Stimulated activated CD8-positive, alpha-beta memory T cell treated with anti-CD3 and anti-CD28 coated beads, Interleukin-15, amount 100 ng/mL, for 24 hours (primary cell): Measurements from ENCODE around the gene TMEM63B.
"Not testable (repeated sequence)": the region's sequence is repeated elsewhere in the genome, so short reads cannot be mapped to it uniquely, and the experiment has no call there.

Source experiments
- DNase-seq: peaks from one replicate; pipeline ENCODE4 v3.0.0-alpha.2; 2020; ENCODE audit warnings: low read depth

Gene TMEM63B

GRCh38 chr6:44193307-44193910 is 66.1 kb downstream of the TMEM63B start:
- DNase-seq, result no peak

- no peak for DNase-seq
Observed at GRCh38 chr6:44194326-44194725, 67.0 kb downstream of the TMEM63B start.

DNA sequence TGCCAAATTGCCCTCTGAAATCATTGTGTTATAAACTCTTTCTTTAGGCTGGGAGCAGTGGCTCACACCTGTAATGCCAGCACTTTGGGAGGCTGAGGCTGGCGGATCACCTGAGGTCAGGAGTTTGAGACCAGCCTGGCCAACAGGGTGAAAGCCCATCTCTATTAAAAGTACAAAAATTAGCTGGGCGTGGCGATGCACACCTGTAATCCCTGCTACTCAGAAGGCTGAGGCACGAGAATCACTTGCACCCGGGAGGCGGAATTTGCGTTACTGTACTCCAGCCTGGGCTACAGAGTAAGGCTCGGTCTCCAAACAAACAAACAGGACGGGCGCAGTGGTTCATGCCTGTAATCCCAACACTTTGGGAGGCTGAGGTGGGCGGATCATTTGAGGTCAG is 69.0 kb downstream of the TMEM63B start:
- not testable (repeated sequence) for DNase-seq

DNA sequence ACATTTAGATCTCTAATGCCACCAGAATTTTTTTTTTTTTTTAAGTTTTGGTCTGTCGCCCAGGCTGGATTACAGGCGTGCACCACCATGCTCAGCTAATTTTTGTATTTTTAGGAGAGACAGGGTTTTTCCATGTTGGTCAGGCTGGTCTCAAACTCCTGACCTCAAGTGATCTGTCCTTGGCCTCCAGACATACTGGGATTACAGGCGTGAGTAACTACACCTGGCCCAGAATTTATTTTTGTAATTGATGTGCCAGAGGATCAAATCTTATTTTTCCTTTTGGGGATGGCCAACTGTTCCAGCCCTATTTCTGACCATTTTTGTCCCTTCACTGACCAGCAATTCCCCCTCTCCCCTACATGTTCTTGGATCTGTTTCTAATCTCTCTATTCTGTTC is 71.3 kb downstream of the TMEM63B start:
- DNase-seq, result no peak

DNA sequence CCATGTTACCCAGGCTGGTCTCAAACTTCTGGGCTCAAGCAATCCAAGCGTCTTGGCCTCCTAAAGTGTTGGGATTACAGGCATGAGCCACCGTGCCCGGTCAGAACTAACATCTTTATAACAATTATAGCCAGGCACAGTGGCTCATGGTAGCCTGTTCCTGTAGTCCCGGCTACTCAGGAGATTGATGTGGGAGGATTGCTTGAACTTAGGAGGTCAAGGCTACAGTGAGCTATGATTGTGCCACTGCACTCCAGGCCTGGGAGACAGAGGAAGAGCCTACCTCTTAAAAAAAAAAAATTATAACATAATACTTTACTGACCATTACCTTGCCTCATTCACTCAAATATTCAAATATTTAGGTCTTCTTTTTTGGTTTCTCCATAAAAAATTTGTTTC is 72.5 kb downstream of the TMEM63B start:
- DNase-seq, result no peak

GRCh38 chr6:44201200-44201599 is 73.8 kb downstream of the TMEM63B start:
- DNase-seq, result no peak

DNA sequence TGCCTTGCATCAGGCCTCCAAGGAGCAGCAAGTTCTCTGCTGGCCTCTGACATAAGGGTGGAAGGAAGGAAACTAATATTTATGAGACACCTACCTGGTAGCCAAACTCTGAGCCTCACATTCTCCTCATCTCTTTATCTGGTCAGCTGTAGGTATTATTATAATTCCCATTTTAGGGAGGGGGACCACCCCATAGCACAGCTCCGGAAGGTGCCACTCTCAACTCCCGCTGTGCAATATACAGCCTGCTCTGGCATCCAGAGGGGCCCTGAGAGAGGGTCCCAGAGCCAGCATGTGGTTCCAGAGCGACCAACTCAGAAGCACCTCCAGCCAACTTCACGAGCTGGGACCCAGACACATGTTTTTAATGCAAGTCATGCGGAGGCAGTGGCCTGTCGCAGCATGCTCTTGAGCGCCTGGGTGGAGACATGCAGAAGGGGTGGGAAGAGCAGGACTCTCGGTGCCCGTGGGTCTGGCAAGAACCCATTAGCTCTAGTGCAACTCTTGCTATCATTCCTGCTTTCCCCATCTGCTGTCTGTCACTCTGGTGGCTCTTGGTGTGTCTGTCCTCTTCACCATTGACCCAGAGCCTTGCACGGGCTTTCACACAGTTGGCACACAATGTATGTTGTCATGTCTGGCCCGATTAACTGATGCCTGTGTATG is 74.4 kb downstream of the TMEM63B start:
- no peak for DNase-seq

GRCh38 chr6:44202332-44202971 is 75.1 kb downstream of the TMEM63B start:
- DNase-seq, result no peak

GRCh38 chr6:44202972-44203750 is 75.8 kb downstream of the TMEM63B start:
- no peak for DNase-seq

DNA sequence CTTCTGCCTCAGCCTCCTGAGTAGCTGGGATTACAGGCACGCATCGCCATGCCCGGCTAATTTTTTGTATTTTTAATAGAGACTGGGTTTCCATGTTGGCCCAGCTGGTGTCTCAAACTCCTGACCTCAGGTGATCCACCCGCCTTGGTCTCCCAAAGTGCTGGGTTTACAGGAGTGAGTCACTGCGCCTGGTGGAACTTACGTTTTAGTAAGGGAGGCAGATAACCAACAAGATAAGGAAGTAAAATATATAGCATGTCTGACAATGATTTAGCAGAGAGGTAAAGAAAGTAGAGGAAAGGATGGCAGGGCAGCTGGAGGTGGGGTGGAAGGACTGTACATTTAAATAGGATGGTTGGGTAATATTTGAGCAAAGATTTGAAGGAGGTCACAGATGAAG is 76.6 kb downstream of the TMEM63B start:
- no peak for DNase-seq
